Endothelial cell of umbilical vein (primary cell): ENCODE results near the gene PGP. TPM values are rescaled to one million over a fixed set of nuclear protein-coding genes. Genes with fewer than 3 reads are reported as not detected.

Experiments used
- BruUV-seq: library from RNA; stranded (reverse); fragments of 400-500 nt; replicated peaks from 2 replicates; lab custom pipeline; 2021; lab: Mats Ljungman, UMichigan
- CTCF ChIA-PET: fragments of 300-600, 350-600 bp; sonication (Branson Sonifier 250); formaldehyde crosslinking; loops from one replicate; lab custom pipeline; 2021; ENCODE audit warnings: antibody characterized with exemption, inconsistent platforms; lab: Charles Lee
- POLR2A ChIA-PET: fragments of 300-600, 350-600 bp; sonication (Branson Sonifier 250); formaldehyde crosslinking; loops from one replicate; lab custom pipeline; 2021; ENCODE audit warnings: antibody characterized with exemption, inconsistent platforms; lab: Charles Lee
- DNase-seq: peaks from one replicate; pipeline ENCODE4 v3.0.0-alpha.2; 2011; ENCODE audit warnings: low read depth, low spot score
- FAIRE-seq: peaks from 2 replicates; lab custom pipeline; 2011; peaks lifted over from hg19 to GRCh38; lab: Jason Lieb, UNC
- H2AFZ ChIP-seq: 2 replicates; pipeline ENCODE4 v1.6.0; 2012; ENCODE audit warnings: low read depth, low read length, control low read depth, inconsistent platforms
- H3K27ac ChIP-seq: 2 replicates; pipeline ENCODE4 v1.5.1; 2011; ENCODE audit warnings: low read depth, mild to moderate bottlenecking, control low read depth, low read length, moderate library complexity; ENCODE audit not compliant: insufficient read depth
- H3K27me3 ChIP-seq, 2 experiments: 2 replicates each; pipeline versions ENCODE4 v1.6.0 to v1.6.1; 2011; ENCODE audit warnings: low read length in 2 of 2, mixed read lengths in 1 of 2; ENCODE audit not compliant: control insufficient read depth in 2 of 2, insufficient read depth in 2 of 2
- H3K36me3 ChIP-seq, 2 experiments: 2 replicates in 1 of 2; 3 replicates in 1 of 2; pipeline ENCODE4 v1.5.1; 2011; ENCODE audit warnings: low read length in 2 of 2, mild to moderate bottlenecking in 1 of 2, moderate library complexity in 1 of 2; ENCODE audit not compliant: control insufficient read depth in 2 of 2, insufficient read depth in 2 of 2; ENCODE audit errors: extremely low read depth in 1 of 2
- H3K4me1 ChIP-seq: 3 replicates; pipeline ENCODE4 v1.5.1; 2011; ENCODE audit warnings: mild to moderate bottlenecking, low read length; ENCODE audit not compliant: control insufficient read depth, insufficient read depth; ENCODE audit errors: extremely low read depth
- H3K4me2 ChIP-seq: 2 replicates; pipeline ENCODE4 v1.6.1; 2011; ENCODE audit warnings: low read length, control low read depth, mixed read lengths; ENCODE audit not compliant: insufficient read depth
- H3K4me3 ChIP-seq, 3 experiments: fragments of 200-600 bp in 1 of 3; sonication (generic), shearing (Covaris generic) in 1 of 3; replicated peaks in 1 of 3; 2 replicates each; pipeline ENCODE4 v1.5.1; 2011 to 2016; ENCODE audit warnings: control low read depth in 3 of 3, low read length in 3 of 3, mild to moderate bottlenecking in 2 of 3, inconsistent platforms in 1 of 3, low read depth in 1 of 3, moderate library complexity in 1 of 3; ENCODE audit not compliant: insufficient read depth in 1 of 3
- H3K79me2 ChIP-seq: 2 replicates; pipeline ENCODE4 v1.6.0; 2012; ENCODE audit warnings: low read length, inconsistent platforms; ENCODE audit not compliant: control insufficient read depth, insufficient read depth
- H3K9ac ChIP-seq: replicated peaks from 2 replicates; pipeline ENCODE3; 2011; ENCODE audit warnings: low read length, control low read depth; ENCODE audit not compliant: insufficient read depth; ENCODE audit errors: extremely low read depth
- H3K9me1 ChIP-seq: replicated peaks from 3 replicates; pipeline ENCODE4 v1.6.0; 2011; ENCODE audit warnings: mild to moderate bottlenecking, low read length; ENCODE audit not compliant: control insufficient read depth, insufficient read depth; ENCODE audit errors: extremely low read depth
- H3K9me3 ChIP-seq: replicated peaks from 2 replicates; pipeline ENCODE4 v1.5.1; 2012; ENCODE audit warnings: low read length, inconsistent platforms; ENCODE audit not compliant: control insufficient read depth, insufficient read depth
- H4K20me1 ChIP-seq: replicated peaks from 2 replicates; pipeline ENCODE3; 2011; ENCODE audit warnings: mild to moderate bottlenecking, low read length; ENCODE audit not compliant: control insufficient read depth, insufficient read depth; ENCODE audit errors: extremely low read depth
- CTCF ChIP-seq, 2 donors: IDR thresholded peaks; 1 replicate in 1 of 2; 2 replicates in 1 of 2; pipeline ENCODE4 v1.5.1; 2011; ENCODE audit warnings: low read length in 2 of 2, mild to moderate bottlenecking in 2 of 2, moderate library complexity in 2 of 2, control low read depth in 1 of 2, inconsistent platforms in 1 of 2, low read depth in 1 of 2; ENCODE audit not compliant: insufficient read depth in 1 of 2; ENCODE audit errors: extremely low read depth in 1 of 2
- EZH2 ChIP-seq: IDR thresholded peaks from 2 replicates; pipeline ENCODE4 v1.6.1; 2012; ENCODE audit warnings: borderline replicate concordance, low read depth, mild to moderate bottlenecking, moderate library complexity, low read length, inconsistent platforms; ENCODE audit not compliant: severe bottlenecking
- POLR2A ChIP-seq: IDR thresholded peaks from 2 replicates; pipeline ENCODE4 v1.6.1; 2012; ENCODE audit warnings: low read depth, mild to moderate bottlenecking, control low read depth, low read length
- dilution Hi-C: fragments of 300-500 bp; cut with MboI; formaldehyde crosslinking; loops from one replicate; pipeline ENCODE4 v1.15.0; 2019; ENCODE audit warnings: low sequenced_read_pairs; ENCODE audit not compliant: extremely low pct_ligation_motif_present
- intact Hi-C: fragments of 100-400 bp; cut with micrococcal nuclease; formaldehyde crosslinking; loops from one replicate; pipeline ENCODE4 v1.10.0; 2022
- polyA plus RNA-seq, 4 experiments: library from polyadenylated mRNA; depleted of rRNA in 3 of 4; stranded (reverse) in 3 of 4; unstranded in 1 of 4; fragments of >200 nt; gene quantifications; 2 replicates each; pipeline versions ENCODE4 v1.2.1 to v1.2.3, GENCODE V29; 2011 to 2012; ENCODE audit warnings: missing spikeins in 1 of 4
- total RNA-seq: library from RNA; stranded (reverse); gene quantifications from 2 replicates; pipeline ENCODE4 v1.2.3, GENCODE V29; 2021

PGP gene
- total and polyA plus RNA-seq, 2 donors (not counting 3 experiments of a cell fraction or from before 2014, with no cell fraction given): 28.5 to 29.6 TPM

GRCh38 chr16:2233872-2234812 is 19.5 kb upstream of the PGP start:
- dilution Hi-C loops (no loop called here), intact Hi-C loops (no loop called here)
- Histone ChIP-seq H3K9ac (no peak overlapping the region), H4K20me1 (no peaks in the 10 kb centered on the region), H3K4me1 (peaks cover 10% of the 10 kb centered on the region), H3K9me1 (no peaks in the 10 kb centered on the region), H3K36me3 (peaks cover 9 to 46% of the 10 kb centered on the region in 2 experiments), H3K79me2 (no peaks in the 10 kb centered on the region), H3K4me3 (no peak overlapping the region), H3K4me2 (no peak overlapping the region), H3K9me3 (no peaks in the 10 kb centered on the region), H3K27ac (no peak overlapping the region), H2AFZ (no peak overlapping the region), H3K27me3 (peaks cover 5 to 18% of the 10 kb centered on the region in 2 experiments)
- DNase-seq: no peak
- CTCF ChIA-PET: no interaction called here
- no TSS peak for BruUV-seq
- no peak for TF ChIP-seq POLR2A
- no peak for TF ChIP-seq CTCF (IDR thresholded peaks at IDR 0.05; ENCODE audit: extremely low read depth in 1 of 2, insufficient read depth in 1 of 2, low read depth in 1 of 2, low read length in 2 of 2)
- TF ChIP-seq EZH2: no peak
- no peak for FAIRE-seq
- POLR2A ChIA-PET: no interaction called here
